Mammary epithelial cell (primary cell): ENCODE data around the gene ZBTB38.

Experiments
- EZH2 ChIP-seq: IDR thresholded peaks from 2 replicates; pipeline ENCODE4 v1.6.1; 2012; ENCODE audit warnings: low read length, inconsistent platforms, borderline replicate concordance
- TF ChIP-seq, protein P1 (sequence below), 2 donors: IDR thresholded peaks in 1 of 2; conservative IDR thresholded peaks in 1 of 2; 2 replicates each; pipeline ENCODE4 v1.5.1; 2011 to 2012; ENCODE audit warnings: inconsistent platforms in 2 of 2, low read length in 2 of 2, mild to moderate bottlenecking in 2 of 2, control low read depth in 1 of 2, low read depth in 1 of 2; ENCODE audit not compliant: insufficient read depth in 1 of 2; ENCODE audit errors: extremely low read depth in 1 of 2

DNA sequence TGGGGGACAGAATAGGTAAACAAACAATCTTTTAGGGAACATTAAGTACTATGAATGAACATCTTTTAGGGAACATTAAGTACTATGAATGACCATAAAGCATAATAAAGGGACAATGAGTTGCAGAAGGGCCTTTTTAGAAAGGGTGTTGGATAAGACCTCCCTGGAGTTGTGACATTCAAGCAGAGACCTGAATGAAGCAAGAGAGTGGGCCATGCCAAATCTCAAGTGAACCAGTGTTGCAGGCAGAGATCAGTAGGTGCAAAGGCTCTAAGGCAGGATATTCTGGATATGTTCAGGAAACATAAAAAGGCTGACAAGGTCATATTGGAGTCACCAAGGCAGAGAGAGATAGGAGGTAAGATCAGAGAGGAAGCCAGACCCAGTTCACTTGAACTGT lies 29.4 kb upstream of the ZBTB38 start:
- TF ChIP-seq EZH2: no peak
- TF ChIP-seq, protein P1, sequence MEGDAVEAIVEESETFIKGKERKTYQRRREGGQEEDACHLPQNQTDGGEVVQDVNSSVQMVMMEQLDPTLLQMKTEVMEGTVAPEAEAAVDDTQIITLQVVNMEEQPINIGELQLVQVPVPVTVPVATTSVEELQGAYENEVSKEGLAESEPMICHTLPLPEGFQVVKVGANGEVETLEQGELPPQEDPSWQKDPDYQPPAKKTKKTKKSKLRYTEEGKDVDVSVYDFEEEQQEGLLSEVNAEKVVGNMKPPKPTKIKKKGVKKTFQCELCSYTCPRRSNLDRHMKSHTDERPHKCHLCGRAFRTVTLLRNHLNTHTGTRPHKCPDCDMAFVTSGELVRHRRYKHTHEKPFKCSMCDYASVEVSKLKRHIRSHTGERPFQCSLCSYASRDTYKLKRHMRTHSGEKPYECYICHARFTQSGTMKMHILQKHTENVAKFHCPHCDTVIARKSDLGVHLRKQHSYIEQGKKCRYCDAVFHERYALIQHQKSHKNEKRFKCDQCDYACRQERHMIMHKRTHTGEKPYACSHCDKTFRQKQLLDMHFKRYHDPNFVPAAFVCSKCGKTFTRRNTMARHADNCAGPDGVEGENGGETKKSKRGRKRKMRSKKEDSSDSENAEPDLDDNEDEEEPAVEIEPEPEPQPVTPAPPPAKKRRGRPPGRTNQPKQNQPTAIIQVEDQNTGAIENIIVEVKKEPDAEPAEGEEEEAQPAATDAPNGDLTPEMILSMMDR (conservative IDR thresholded peaks at IDR 0.05 in 1 of 2, IDR thresholded peaks at IDR 0.05 in 1 of 2; ENCODE audit: extremely low read depth in 1 of 2, insufficient read depth in 1 of 2, low read depth in 1 of 2, low read length in 2 of 2): no peak
